Nephron progenitor cell (in vitro differentiated cells): ENCODE data around the gene TPCN2.

Source experiments
- DNase-seq: peaks from one replicate; pipeline ENCODE4 v3.0.0; 2021
- H3K27ac Mint-ChIP-seq: 2 replicates; pipeline ENCODE4 v1.8.0; 2021; ENCODE audit warnings: mild to moderate bottlenecking, moderate library complexity, mixed read lengths
- H3K27me3 Mint-ChIP-seq: 2 replicates; pipeline ENCODE4 v1.8.0; 2021; ENCODE audit warnings: mild to moderate bottlenecking, low read depth, mixed read lengths; ENCODE audit not compliant: poor library complexity
- H3K36me3 Mint-ChIP-seq: 2 replicates; pipeline ENCODE4 v1.8.0; 2021; ENCODE audit warnings: low read depth, mixed read lengths
- H3K4me1 Mint-ChIP-seq: 2 replicates; pipeline ENCODE4 v1.8.0; 2021; ENCODE audit warnings: mixed read lengths
- H3K4me3 Mint-ChIP-seq: 2 replicates; pipeline ENCODE4 v1.8.0; 2021; ENCODE audit warnings: mild to moderate bottlenecking, moderate library complexity, mixed read lengths
- H3K9me3 Mint-ChIP-seq: 2 replicates; pipeline ENCODE4 v1.8.0; 2021; ENCODE audit warnings: mild to moderate bottlenecking, moderate library complexity, mixed read lengths
- CTCF ChIP-seq: fragments of 200-600 bp; sonication (generic); IDR thresholded peaks from 2 replicates; pipeline ENCODE4 v1.5.0; 2021; ENCODE audit warnings: antibody characterized with exemption

The TPCN2 gene

GRCh38 chr11:69180726-69181125 lies 132.0 kb downstream of the TPCN2 start:
- Mint-ChIP-seq H3K4me3 (no peak overlapping the region), H3K27me3 (peaks cover 10% of the 10 kb centered on the region), H3K36me3 (peaks cover 4% of the 10 kb centered on the region), H3K27ac (no peak overlapping the region), H3K9me3 (peaks cover 28% of the 10 kb centered on the region), H3K4me1 (peaks cover 16% of the 10 kb centered on the region)
- no peak for DNase-seq
- TF ChIP-seq CTCF, result no peak

DNA sequence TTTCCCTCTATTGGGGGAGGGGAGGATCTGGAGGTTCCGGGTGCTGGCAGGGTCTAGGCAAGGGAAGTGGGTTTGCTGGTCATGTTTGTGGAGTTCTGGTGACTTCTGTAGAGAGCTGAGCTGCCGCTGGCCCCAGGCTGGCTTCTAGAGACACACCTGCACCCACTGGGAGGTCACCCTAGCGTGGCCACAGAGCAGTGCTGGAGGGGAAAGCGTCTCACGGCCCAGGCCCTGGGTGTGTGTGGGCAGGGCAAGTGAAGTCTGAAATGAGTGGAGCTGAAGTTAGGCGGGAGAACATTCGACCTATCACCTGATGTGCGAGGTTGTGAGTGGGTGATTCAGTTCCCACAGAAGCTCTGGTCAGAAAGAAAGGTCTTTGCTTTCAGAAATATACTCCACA lies 134.9 kb downstream of the TPCN2 start:
- Mint-ChIP-seq H3K9me3 (peaks cover 20% of the 10 kb centered on the region), H3K27ac (peak overlapping the region; percentile 40), H3K4me3 (no peak overlapping the region), H3K4me1 (peaks cover 14% of the 10 kb centered on the region), H3K27me3 (peaks cover 12% of the 10 kb centered on the region), H3K36me3 (peaks cover 4% of the 10 kb centered on the region)
- DNase-seq, result no peak
- TF ChIP-seq CTCF, result no peak
